NCI-H446 (cell line): ENCODE data around the gene CDC27.
A peak's percentile ranks its signal among the peaks of the same experiment; 100 is the strongest.

Experiments
- DNase-seq, 2 experiments: peaks; one replicate each; lab custom pipeline; 2025; lab: John Stamatoyannopoulos, UW

CDC27 gene

GRCh38 chr17:47070266-47070665, 118.8 kb downstream of the CDC27 start:
- DNase-seq, result peak in 1 of 2 experiments; percentile 9
